Activated CD4-positive, alpha-beta memory T cell treated with anti-CD3 and anti-CD28 coated beads for 36 hours (primary cell): ENCODE data around the gene CDRT4. TPM values are rescaled to one million over a fixed set of nuclear protein-coding genes. Genes with fewer than 3 reads are reported as not detected.
A peak's percentile ranks its signal among the peaks of the same experiment; 100 is the strongest.
"Not testable (repeated sequence)": the region's sequence is repeated elsewhere in the genome, so short reads cannot be mapped to it uniquely, and the experiment has no call there.

Experiments used
- CTCF ChIA-PET: fragments of 350-600 bp; sonication (Branson Sonifier 250); formaldehyde crosslinking; loops from one replicate; lab custom pipeline; 2021; ENCODE audit warnings: antibody characterized with exemption, inconsistent platforms; lab: Charles Lee
- POLR2A ChIA-PET: fragments of 350-600 bp; sonication (Branson Sonifier 250); formaldehyde crosslinking; loops from one replicate; lab custom pipeline; 2021; ENCODE audit warnings: antibody characterized with exemption; lab: Charles Lee
- DNase-seq: peaks from one replicate; pipeline ENCODE4 v3.0.0-alpha.2; 2020
- H3K27ac Mint-ChIP-seq: one replicate; pipeline ENCODE4 v1.8.0; 2021; ENCODE audit warnings: mixed read lengths
- H3K27me3 Mint-ChIP-seq: one replicate; pipeline ENCODE4 v1.8.0; 2021; ENCODE audit warnings: mixed read lengths
- H3K36me3 Mint-ChIP-seq: one replicate; pipeline ENCODE4 v1.8.0; 2021; ENCODE audit warnings: mixed read lengths
- H3K4me1 Mint-ChIP-seq: one replicate; pipeline ENCODE4 v1.8.0; 2021; ENCODE audit warnings: low read depth, mixed read lengths
- H3K4me3 Mint-ChIP-seq: one replicate; pipeline ENCODE4 v1.8.0; 2021; ENCODE audit warnings: mild to moderate bottlenecking, mixed read lengths
- H3K9me3 Mint-ChIP-seq: one replicate; pipeline ENCODE4 v1.8.0; 2021; ENCODE audit warnings: mixed read lengths
- intact Hi-C: fragments of 100-400 bp; cut with micrococcal nuclease; formaldehyde crosslinking; loops from one replicate; pipeline ENCODE4 v1.15.1; 2023
- total RNA-seq, 2 experiments: library from RNA; stranded (reverse); gene quantifications; one replicate each; pipeline ENCODE4 v1.2.3, GENCODE V29; 2021

Gene CDRT4
- total RNA-seq, 2 experiments from 2014 or later = 5.7 to 6.8 TPM

DNA sequence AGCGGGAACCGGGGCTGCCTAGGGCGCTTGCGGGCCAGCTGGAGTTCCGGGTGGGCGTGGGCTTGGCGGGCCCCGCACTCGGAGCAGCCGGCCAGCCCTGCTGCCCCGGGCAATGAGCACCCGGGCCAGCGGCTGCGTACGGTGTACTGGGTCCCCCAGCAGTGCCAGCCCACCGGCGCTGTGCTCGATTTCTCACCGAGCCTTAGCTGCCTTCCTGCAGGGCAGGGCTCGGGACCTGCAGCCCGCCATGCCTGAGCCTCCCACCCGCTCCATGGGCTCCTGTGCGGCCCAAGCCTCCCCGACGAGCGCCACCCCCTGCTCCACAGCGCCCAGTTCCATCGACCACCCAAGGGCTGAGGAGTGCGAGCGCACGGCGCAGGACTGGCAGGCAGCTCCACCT, 38.3 kb upstream of the CDRT4 start:
- CTCF ChIA-PET = interaction anchor here (0.7 kb wide), 1 partner anchor 247 kb away, joined by 3 read pairs; no protein-coding TSS in a partner anchor
- H3K27me3 Mint-ChIP-seq, H3K4me3 Mint-ChIP-seq, POLR2A ChIA-PET, H3K27ac Mint-ChIP-seq, H3K4me1 Mint-ChIP-seq, intact Hi-C loops, DNase-seq, H3K9me3 Mint-ChIP-seq: not testable (repeated sequence)
- H3K36me3 Mint-ChIP-seq = peaks cover 24% of the 10 kb centered on the region

DNA sequence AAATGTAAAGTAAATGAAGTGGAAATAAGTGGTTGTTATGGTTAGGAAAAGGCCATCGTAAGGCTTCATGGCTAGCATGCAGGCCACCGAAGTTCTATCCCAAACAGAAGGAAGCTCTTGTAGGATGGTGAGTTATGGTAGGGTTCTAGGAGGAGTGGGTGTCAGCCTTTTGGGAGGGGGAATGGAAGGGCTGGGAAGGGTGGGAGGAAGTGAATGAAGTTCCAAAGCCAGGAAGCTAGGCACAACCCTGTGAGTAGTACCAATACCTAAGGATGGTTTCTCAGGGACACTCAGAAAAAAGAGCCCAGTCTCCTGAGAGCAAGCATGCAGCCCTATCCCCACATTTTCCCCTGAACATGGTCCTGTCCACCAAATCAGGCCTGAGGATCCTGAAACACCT, 36.3 kb upstream of the CDRT4 start:
- intact Hi-C loops = loop anchor here (1.0 kb wide), 1 partner anchor 246 kb away; no protein-coding TSS in a partner anchor
- no peak for DNase-seq
- Mint-ChIP-seq H3K27ac (no peak overlapping the region), H3K9me3 (no peaks in the 10 kb centered on the region), H3K4me3 (no peak overlapping the region), H3K27me3 (no peaks in the 10 kb centered on the region), H3K4me1 (peaks cover 5% of the 10 kb centered on the region), H3K36me3 (peaks cover 21% of the 10 kb centered on the region)
- CTCF ChIA-PET = interaction anchor here (1.2 to 4.9 kb wide), 10 partner anchors 10 to 246 kb away, joined by 3 to 84 read pairs (median 6); no protein-coding TSS in a partner anchor
- POLR2A ChIA-PET = no interaction called here

DNA sequence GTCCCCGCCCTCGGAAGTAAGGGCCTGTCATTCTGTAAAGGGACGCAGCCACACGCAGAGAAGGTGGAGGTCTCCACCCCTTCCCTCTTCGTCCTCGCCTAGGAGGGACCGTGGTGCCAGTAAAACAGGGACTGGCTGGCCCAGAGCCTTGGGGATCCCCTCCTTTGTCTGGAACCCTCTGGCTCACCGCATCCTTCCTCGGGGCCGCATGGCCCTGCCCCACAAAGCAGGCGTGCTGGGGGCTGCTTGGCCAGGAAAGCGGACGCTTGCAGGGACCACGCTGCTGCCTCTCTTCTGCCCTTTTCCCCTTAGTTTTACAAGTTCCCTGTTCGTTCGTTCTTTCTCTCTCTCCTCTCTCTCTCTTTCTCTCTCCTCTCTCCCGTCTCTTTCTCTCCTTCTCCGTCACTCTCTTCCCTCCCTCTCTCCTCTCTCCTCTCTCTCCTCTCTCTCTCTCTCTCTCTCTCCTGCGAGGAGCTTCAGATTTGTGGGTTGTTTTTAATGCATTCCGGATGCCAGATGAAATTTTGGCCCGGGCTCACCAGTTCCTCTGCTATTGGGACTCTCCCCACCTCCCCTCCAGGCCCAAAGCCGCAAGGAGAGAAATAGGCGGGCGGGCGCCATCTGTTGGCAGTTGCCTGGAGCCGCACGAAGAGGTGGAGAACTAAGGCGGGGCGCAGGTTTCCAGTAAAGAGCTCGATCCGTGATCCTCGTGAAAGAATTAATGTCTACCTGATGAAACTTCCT, 35.1 kb upstream of the CDRT4 start:
- Mint-ChIP-seq H3K27ac (no peak overlapping the region), H3K27me3 (no peaks in the 10 kb centered on the region), H3K9me3 (no peaks in the 10 kb centered on the region), H3K36me3 (peaks cover 15% of the 10 kb centered on the region), H3K4me1 (peaks cover 5% of the 10 kb centered on the region), H3K4me3 (no peak overlapping the region)
- DNase-seq = peak; percentile 84
- POLR2A ChIA-PET = no interaction called here
- CTCF ChIA-PET = interaction anchor here (0.6 to 4.9 kb wide), 22 partner anchors 9 to 1753 kb away, joined by 3 to 84 read pairs (median 4); no protein-coding TSS in a partner anchor
- intact Hi-C loops = loop anchor here (1.0 kb wide), 2 partner anchors 242 to 245 kb away; no protein-coding TSS in a partner anchor

DNA sequence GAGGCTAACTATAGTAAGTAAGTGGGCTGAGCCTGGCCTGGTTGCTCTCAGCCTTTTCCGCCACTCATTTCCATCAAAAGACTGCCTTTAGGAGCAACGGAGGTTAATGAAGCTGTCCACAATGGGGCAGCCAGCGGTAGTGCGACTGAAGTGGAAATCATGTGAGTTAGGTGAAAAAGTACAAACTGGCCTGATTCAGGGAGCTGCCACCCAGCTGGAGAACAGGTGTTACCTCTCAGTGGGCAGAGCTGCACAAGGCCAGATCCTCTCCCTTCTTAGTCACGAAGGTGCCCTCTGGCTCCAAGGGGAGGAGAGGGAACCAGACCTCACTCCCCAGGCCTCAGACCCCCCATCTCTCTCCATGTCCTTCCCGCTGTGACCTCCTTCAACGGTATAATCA, 34.4 kb upstream of the CDRT4 start:
- H3K36me3 Mint-ChIP-seq = peaks cover 17% of the 10 kb centered on the region
- H3K4me3 Mint-ChIP-seq = no peak overlapping the region
- ChIA-PET POLR2A (no interaction called here), CTCF (interaction anchor here (1.3 to 4.9 kb wide), 3 partner anchors 8 to 251 kb away, joined by 3 to 84 read pairs (median 14); no protein-coding TSS in a partner anchor)
- H3K9me3 Mint-ChIP-seq = no peaks in the 10 kb centered on the region
- H3K27me3 Mint-ChIP-seq = no peaks in the 10 kb centered on the region
- H3K27ac Mint-ChIP-seq = no peak overlapping the region
- DNase-seq = no peak
- intact Hi-C loops = loop anchor here (1.0 kb wide), 1 partner anchor 241 kb away; no protein-coding TSS in a partner anchor
- H3K4me1 Mint-ChIP-seq = peaks cover 5% of the 10 kb centered on the region

DNA sequence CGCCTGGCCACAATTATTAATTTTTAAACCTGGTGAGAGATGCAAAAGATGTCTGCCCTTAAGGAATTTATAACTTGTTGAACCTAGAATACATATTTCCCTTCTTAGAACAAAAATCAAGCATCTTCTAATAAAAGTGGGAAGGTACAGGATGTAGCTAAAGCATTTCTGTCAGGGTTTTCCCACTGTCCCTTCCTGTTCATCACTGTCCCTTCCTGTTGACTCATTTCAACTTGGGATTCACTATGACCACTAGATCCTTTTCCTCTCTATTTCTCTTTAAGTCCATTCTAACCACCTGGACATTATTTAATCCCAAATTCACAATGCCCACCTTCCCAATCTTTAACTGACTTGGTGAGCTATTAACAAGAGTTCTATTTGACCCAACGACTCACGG, 33.9 kb upstream of the CDRT4 start:
- Mint-ChIP-seq H3K4me1 (peaks cover 5% of the 10 kb centered on the region), H3K4me3 (no peak overlapping the region), H3K36me3 (peaks cover 14% of the 10 kb centered on the region), H3K27ac (no peak overlapping the region), H3K27me3 (no peaks in the 10 kb centered on the region), H3K9me3 (no peaks in the 10 kb centered on the region)
- POLR2A ChIA-PET = interaction anchor here (0.7 kb wide), 1 partner anchor 114 kb away, joined by 4 read pairs; no protein-coding TSS in a partner anchor
- no peak for DNase-seq
- intact Hi-C loops = no loop called here
- CTCF ChIA-PET = interaction anchor here (1.3 to 4.9 kb wide), 2 partner anchors 243 to 250 kb away, joined by 3 to 84 read pairs; no protein-coding TSS in a partner anchor

DNA sequence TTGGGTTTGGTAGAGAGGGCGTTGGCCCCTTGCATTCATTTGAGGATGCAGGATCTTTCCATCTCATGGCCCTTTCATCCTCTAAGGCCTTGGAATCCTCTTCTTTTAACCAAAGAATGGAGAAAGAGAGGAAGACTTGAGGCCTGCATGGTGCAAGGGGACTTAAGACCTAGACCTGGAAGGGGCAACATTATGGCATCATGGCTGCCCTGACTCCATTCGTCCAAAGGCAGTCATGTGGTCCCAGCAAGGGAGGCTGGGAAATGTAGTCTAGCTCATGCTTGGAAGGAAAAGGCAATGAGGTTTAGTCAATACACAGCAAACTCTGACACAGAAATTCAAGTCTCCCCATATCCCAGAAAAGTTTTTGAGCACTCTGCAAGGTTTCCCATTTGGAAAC, 30.7 kb upstream of the CDRT4 start:
- H3K4me3 Mint-ChIP-seq = no peak overlapping the region
- H3K9me3 Mint-ChIP-seq = no peaks in the 10 kb centered on the region
- no peaks in the 10 kb centered on the region for H3K27me3 Mint-ChIP-seq
- no peak for DNase-seq
- CTCF ChIA-PET = interaction anchor here (0.9 kb wide), 1 partner anchor 240 kb away, joined by 3 read pairs; no protein-coding TSS in a partner anchor
- no peak overlapping the region for H3K27ac Mint-ChIP-seq
- POLR2A ChIA-PET = no interaction called here
- H3K36me3 Mint-ChIP-seq = peaks cover 15% of the 10 kb centered on the region
- intact Hi-C loops = no loop called here
- peaks cover 5% of the 10 kb centered on the region for H3K4me1 Mint-ChIP-seq

DNA sequence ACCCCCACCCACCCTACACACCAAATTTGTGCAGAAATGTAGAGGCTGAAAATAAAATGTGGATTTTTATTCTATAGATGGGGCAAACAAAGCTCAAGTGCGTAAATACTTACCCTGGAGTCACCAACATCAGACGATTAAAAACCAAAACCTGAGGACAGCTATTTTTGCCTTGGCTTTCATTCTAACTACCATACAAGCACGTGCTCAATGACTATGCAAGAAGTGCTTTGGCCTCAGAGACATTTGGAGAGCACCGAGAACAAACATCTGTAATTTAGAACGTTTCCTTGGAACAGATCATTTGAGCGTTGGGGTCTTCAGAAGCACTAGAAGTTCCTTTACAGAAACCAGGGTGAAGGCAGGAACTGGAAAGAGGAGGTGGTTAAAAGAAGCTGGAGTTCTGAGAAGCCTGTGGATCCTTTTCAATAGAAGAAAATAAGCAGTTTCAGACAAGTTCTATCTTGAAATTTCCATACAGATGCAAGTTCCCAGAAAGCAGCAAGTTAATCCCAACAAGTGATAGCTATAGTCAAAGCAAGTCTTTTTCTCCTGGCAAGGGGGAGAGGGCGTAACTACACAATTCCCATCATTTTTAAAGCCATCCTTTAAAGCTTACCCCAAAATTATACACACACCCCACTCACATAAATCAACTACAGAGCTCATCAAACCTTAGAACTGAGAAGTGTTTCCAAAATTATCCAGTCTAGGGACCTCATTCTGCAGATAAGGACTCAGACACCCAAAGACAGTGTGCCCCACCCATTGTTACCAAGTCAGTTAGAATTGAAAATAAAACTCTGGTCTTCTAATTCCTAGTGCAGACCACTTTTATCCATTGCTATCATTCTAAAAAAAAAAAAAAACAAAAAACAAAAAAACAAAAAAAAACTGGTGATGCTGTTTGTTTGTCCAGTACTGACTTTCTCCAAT, 29.6 kb upstream of the CDRT4 start:
- Mint-ChIP-seq H3K9me3 (no peaks in the 10 kb centered on the region), H3K36me3 (peaks cover 15% of the 10 kb centered on the region), H3K4me1 (no peaks in the 10 kb centered on the region), H3K27me3 (no peaks in the 10 kb centered on the region), H3K27ac (no peak overlapping the region), H3K4me3 (no peak overlapping the region)
- ChIA-PET POLR2A (no interaction called here), CTCF (no interaction called here)
- DNase-seq = no peak
- intact Hi-C loops = no loop called here

DNA sequence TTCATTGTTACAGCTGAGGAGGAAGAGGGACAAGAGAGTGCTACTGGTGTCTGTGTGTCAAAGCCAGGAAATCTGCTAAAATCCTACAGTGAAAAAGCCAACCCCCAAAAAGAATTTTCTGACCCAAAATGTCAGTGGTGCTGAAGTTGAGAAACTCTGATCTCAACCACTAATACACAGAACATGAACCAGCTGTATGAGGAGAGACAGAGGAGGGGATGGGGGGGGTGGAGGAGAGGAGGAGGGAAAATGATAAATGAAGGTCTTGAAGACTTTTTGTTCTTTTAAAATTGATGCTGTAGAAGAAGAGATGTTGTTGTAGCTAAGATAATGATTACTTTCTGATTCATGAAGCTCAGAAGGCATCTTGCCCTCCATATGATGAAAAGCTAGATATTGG, 27.4 kb upstream of the CDRT4 start:
- Mint-ChIP-seq H3K36me3 (peaks cover 6% of the 10 kb centered on the region), H3K4me1 (peaks cover 3% of the 10 kb centered on the region), H3K4me3 (no peak overlapping the region), H3K9me3 (no peaks in the 10 kb centered on the region), H3K27ac (no peak overlapping the region), H3K27me3 (no peaks in the 10 kb centered on the region)
- DNase-seq = no peak
- ChIA-PET CTCF (interaction anchor here (1.0 to 2.5 kb wide), 4 partner anchors 8 to 238 kb away, joined by 3 to 14 read pairs (median 4); no protein-coding TSS in a partner anchor), POLR2A (no interaction called here)
- intact Hi-C loops = no loop called here

DNA sequence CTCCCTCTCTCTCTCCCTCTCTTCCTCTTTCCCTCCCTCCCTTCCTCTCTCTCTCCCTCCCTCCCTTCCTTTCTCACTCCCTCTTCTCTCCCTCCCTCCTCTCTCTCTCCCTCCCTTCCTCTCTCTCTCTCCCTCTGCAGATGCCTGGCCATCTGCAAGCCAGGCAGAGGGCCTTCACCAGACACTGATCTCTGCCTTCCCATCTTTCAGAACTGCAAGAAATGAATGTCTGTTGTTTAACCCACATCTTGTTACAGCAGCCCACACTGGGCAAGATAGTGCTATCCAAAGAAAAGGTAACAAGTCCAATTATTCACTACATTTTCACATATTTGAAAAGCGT, 26.2 kb upstream of the CDRT4 start:
- no peaks in the 10 kb centered on the region for H3K27me3 Mint-ChIP-seq
- CTCF ChIA-PET = interaction anchor here (2.5 kb wide), 1 partner anchor 9 kb away, joined by 14 read pairs; no protein-coding TSS in a partner anchor
- no peak overlapping the region for H3K27ac Mint-ChIP-seq
- intact Hi-C loops = no loop called here
- H3K9me3 Mint-ChIP-seq = no peaks in the 10 kb centered on the region
- H3K4me3 Mint-ChIP-seq = no peak overlapping the region
- peaks cover 3% of the 10 kb centered on the region for H3K4me1 Mint-ChIP-seq
- POLR2A ChIA-PET = no interaction called here
- peaks cover 6% of the 10 kb centered on the region for H3K36me3 Mint-ChIP-seq
- DNase-seq = no peak

DNA sequence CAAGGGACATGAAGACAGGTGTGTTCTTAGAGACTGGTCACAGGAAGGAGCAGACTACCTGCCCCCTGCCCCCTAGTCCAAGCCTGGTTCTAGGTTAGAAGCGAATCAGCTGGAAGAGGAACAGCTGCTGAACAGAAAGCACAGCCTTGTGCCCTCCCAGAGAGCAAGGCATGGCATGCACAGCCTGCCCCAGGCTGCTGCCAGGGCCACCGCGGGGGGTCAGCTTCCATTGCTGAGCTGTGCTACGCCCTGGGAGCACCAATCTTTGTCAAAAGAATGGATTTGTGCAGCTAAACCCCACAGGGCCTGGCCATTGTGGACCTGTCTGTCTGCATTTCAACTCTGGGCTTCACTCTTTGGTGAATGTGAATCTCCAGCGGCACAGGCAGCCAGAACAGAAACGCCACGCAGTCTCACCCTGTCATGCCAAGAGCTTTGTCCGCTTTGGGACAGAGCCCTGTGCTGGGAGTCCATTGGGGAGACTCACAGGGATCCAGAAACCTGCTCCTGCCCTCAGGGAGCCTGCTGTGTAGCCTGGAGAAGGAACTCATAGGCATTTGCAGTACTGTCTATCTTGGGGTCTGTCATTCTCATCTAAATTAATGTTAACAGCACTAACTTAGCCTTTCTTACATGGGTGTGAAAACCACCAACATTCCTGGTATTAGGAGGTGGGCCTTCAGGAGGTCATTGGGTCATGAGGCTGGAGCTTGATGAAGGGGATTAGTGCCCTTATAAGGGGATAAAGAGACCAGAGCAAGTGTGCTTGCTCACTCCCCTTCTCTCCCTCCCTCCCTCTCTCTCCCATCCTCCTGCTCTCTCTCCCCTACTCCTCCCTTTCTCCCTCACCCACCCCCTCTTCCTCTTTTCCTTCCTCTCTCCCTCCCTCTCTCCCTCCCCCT, 25.6 kb upstream of the CDRT4 start:
- CTCF ChIA-PET = interaction anchor here (2.5 kb wide), 1 partner anchor 10 kb away, joined by 14 read pairs; no protein-coding TSS in a partner anchor
- no peaks in the 10 kb centered on the region for H3K27me3 Mint-ChIP-seq
- no peak for DNase-seq
- H3K36me3 Mint-ChIP-seq = peaks cover 6% of the 10 kb centered on the region
- H3K9me3 Mint-ChIP-seq = no peaks in the 10 kb centered on the region
- POLR2A ChIA-PET = no interaction called here
- intact Hi-C loops = no loop called here
- peaks cover 3% of the 10 kb centered on the region for H3K4me1 Mint-ChIP-seq
- H3K27ac Mint-ChIP-seq = no peak overlapping the region
- H3K4me3 Mint-ChIP-seq = no peak overlapping the region

DNA sequence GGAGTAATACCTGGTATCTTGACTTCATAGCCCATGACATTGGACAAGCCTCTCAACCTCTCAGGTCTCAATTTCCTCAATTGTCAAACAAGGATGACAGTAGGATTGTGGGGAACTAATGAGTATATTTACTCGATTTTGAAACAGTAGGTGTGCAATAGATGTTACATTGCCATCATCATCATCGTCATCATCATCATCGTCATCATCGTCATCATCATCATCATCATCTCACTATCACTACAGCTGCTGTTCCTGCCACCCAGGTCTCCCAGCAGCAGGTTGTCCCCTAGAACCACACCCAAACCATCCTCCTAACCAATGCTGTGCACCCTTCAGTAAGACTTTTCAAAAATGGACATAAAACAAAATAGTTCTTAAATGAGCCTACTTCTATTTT, 24.8 kb upstream of the CDRT4 start:
- peaks cover 6% of the 10 kb centered on the region for H3K36me3 Mint-ChIP-seq
- H3K27ac Mint-ChIP-seq = no peak overlapping the region
- intact Hi-C loops = no loop called here
- no peak for DNase-seq
- peaks cover 3% of the 10 kb centered on the region for H3K4me1 Mint-ChIP-seq
- POLR2A ChIA-PET = no interaction called here
- CTCF ChIA-PET = no interaction called here
- H3K9me3 Mint-ChIP-seq = no peaks in the 10 kb centered on the region
- H3K4me3 Mint-ChIP-seq = no peak overlapping the region
- no peaks in the 10 kb centered on the region for H3K27me3 Mint-ChIP-seq
